ENCODE data around the gene POPDC2. TPM values are rescaled to one million over a fixed set of nuclear protein-coding genes. Genes with fewer than 3 reads are reported as not detected.

The POPDC2 gene
- total RNA-seq, 1 experiment from 2014 or later: 0.59 TPM

GRCh38 chr3:119637679-119638477 is 22.5 kb downstream of the POPDC2 start:
- H3K36me3 ChIP-seq (replicated peaks; ENCODE audit: control insufficient read depth, insufficient read depth, low read length): no peaks in the 10 kb centered on the region
- no peak for DNase-seq
- H3K4me3 ChIP-seq (ENCODE audit: insufficient read depth, low read depth, low read length): no peak overlapping the region
- H3K27me3 ChIP-seq (ENCODE audit: control insufficient read depth, insufficient read depth, low read length): no peaks in the 10 kb centered on the region

- no peak for DNase-seq
- Histone ChIP-seq H3K27me3 (ENCODE audit: control insufficient read depth, insufficient read depth, low read length) (no peaks in the 10 kb centered on the region), H3K4me3 (ENCODE audit: insufficient read depth, low read depth, low read length) (no peak overlapping the region), H3K36me3 (replicated peaks; ENCODE audit: control insufficient read depth, insufficient read depth, low read length) (no peaks in the 10 kb centered on the region)
Observed at GRCh38 chr3:119636891-119637611, 23.3 kb downstream of the POPDC2 start.

GRCh38 chr3:119636249-119636648 is 24.1 kb downstream of the POPDC2 start:
- H3K27me3 ChIP-seq (ENCODE audit: control insufficient read depth, insufficient read depth, low read length): no peaks in the 10 kb centered on the region
- no peak for DNase-seq
- H3K4me3 ChIP-seq (ENCODE audit: insufficient read depth, low read depth, low read length): no peak overlapping the region
- no peaks in the 10 kb centered on the region for H3K36me3 ChIP-seq (replicated peaks; ENCODE audit: control insufficient read depth, insufficient read depth, low read length)

- H3K4me3 ChIP-seq (ENCODE audit: insufficient read depth, low read depth, low read length): no peak overlapping the region
- H3K27me3 ChIP-seq (ENCODE audit: control insufficient read depth, insufficient read depth, low read length): no peaks in the 10 kb centered on the region
- H3K36me3 ChIP-seq (replicated peaks; ENCODE audit: control insufficient read depth, insufficient read depth, low read length): no peaks in the 10 kb centered on the region
- DNase-seq: no peak
Observed at GRCh38 chr3:119635719-119636118, 24.7 kb downstream of the POPDC2 start.

GRCh38 chr3:119632829-119633228 is 27.6 kb downstream of the POPDC2 start:
- Histone ChIP-seq H3K27me3 (ENCODE audit: control insufficient read depth, insufficient read depth, low read length) (no peaks in the 10 kb centered on the region), H3K36me3 (replicated peaks; ENCODE audit: control insufficient read depth, insufficient read depth, low read length) (no peaks in the 10 kb centered on the region), H3K4me3 (ENCODE audit: insufficient read depth, low read depth, low read length) (no peak overlapping the region)
- DNase-seq: no peak

GRCh38 chr3:119632216-119632615 is 28.2 kb downstream of the POPDC2 start:
- no peak for DNase-seq
- no peak overlapping the region for H3K4me3 ChIP-seq (ENCODE audit: insufficient read depth, low read depth, low read length)
- H3K36me3 ChIP-seq (replicated peaks; ENCODE audit: control insufficient read depth, insufficient read depth, low read length): no peaks in the 10 kb centered on the region
- no peaks in the 10 kb centered on the region for H3K27me3 ChIP-seq (ENCODE audit: control insufficient read depth, insufficient read depth, low read length)

GRCh38 chr3:119631516-119631915 is 28.9 kb downstream of the POPDC2 start:
- no peak for DNase-seq
- no peaks in the 10 kb centered on the region for H3K27me3 ChIP-seq (ENCODE audit: control insufficient read depth, insufficient read depth, low read length)
- H3K36me3 ChIP-seq (replicated peaks; ENCODE audit: control insufficient read depth, insufficient read depth, low read length): no peaks in the 10 kb centered on the region
- no peak overlapping the region for H3K4me3 ChIP-seq (ENCODE audit: insufficient read depth, low read depth, low read length)

GRCh38 chr3:119630880-119631329 is 29.5 kb downstream of the POPDC2 start:
- no peak overlapping the region for H3K4me3 ChIP-seq (ENCODE audit: insufficient read depth, low read depth, low read length)
- no peaks in the 10 kb centered on the region for H3K36me3 ChIP-seq (replicated peaks; ENCODE audit: control insufficient read depth, insufficient read depth, low read length)
- no peak for DNase-seq
- no peaks in the 10 kb centered on the region for H3K27me3 ChIP-seq (ENCODE audit: control insufficient read depth, insufficient read depth, low read length)

- no peaks in the 10 kb centered on the region for H3K27me3 ChIP-seq (ENCODE audit: control insufficient read depth, insufficient read depth, low read length)
- no peak overlapping the region for H3K4me3 ChIP-seq (ENCODE audit: insufficient read depth, low read depth, low read length)
- H3K36me3 ChIP-seq (replicated peaks; ENCODE audit: control insufficient read depth, insufficient read depth, low read length): no peaks in the 10 kb centered on the region
- no peak for DNase-seq
Observed at GRCh38 chr3:119630128-119630879, 30.1 kb downstream of the POPDC2 start.

- Histone ChIP-seq H3K4me3 (ENCODE audit: insufficient read depth, low read depth, low read length) (no peak overlapping the region), H3K36me3 (replicated peaks; ENCODE audit: control insufficient read depth, insufficient read depth, low read length) (no peaks in the 10 kb centered on the region), H3K27me3 (ENCODE audit: control insufficient read depth, insufficient read depth, low read length) (no peaks in the 10 kb centered on the region)
- no peak for DNase-seq
Observed at GRCh38 chr3:119628816-119629445, 31.5 kb downstream of the POPDC2 start.

GRCh38 chr3:119628390-119628789 is 32.0 kb downstream of the POPDC2 start:
- H3K4me3 ChIP-seq (ENCODE audit: insufficient read depth, low read depth, low read length): no peak overlapping the region
- DNase-seq: no peak
- H3K27me3 ChIP-seq (ENCODE audit: control insufficient read depth, insufficient read depth, low read length): no peaks in the 10 kb centered on the region
- no peaks in the 10 kb centered on the region for H3K36me3 ChIP-seq (replicated peaks; ENCODE audit: control insufficient read depth, insufficient read depth, low read length)

- Histone ChIP-seq H3K4me3 (ENCODE audit: insufficient read depth, low read depth, low read length) (no peak overlapping the region), H3K27me3 (ENCODE audit: control insufficient read depth, insufficient read depth, low read length) (no peaks in the 10 kb centered on the region), H3K36me3 (replicated peaks; ENCODE audit: control insufficient read depth, insufficient read depth, low read length) (no peaks in the 10 kb centered on the region)
- DNase-seq: peak; percentile 35
Observed at GRCh38 chr3:119627461-119627860, 32.9 kb downstream of the POPDC2 start.

- Histone ChIP-seq H3K27me3 (ENCODE audit: control insufficient read depth, insufficient read depth, low read length) (no peaks in the 10 kb centered on the region), H3K4me3 (ENCODE audit: insufficient read depth, low read depth, low read length) (no peak overlapping the region), H3K36me3 (replicated peaks; ENCODE audit: control insufficient read depth, insufficient read depth, low read length) (no peaks in the 10 kb centered on the region)
- no peak for DNase-seq
Observed at GRCh38 chr3:119626196-119626595, 34.2 kb downstream of the POPDC2 start.

GRCh38 chr3:119625451-119626153 is 34.8 kb downstream of the POPDC2 start:
- Histone ChIP-seq H3K36me3 (replicated peaks; ENCODE audit: control insufficient read depth, insufficient read depth, low read length) (no peaks in the 10 kb centered on the region), H3K4me3 (ENCODE audit: insufficient read depth, low read depth, low read length) (no peak overlapping the region), H3K27me3 (ENCODE audit: control insufficient read depth, insufficient read depth, low read length) (no peaks in the 10 kb centered on the region)
- DNase-seq: no peak
